ENCODE data around the gene SNAPC1.
"Not testable (repeated sequence)": the region's sequence is repeated elsewhere in the genome, so short reads cannot be mapped to it uniquely, and the experiment has no call there.

The SNAPC1 gene

DNA sequence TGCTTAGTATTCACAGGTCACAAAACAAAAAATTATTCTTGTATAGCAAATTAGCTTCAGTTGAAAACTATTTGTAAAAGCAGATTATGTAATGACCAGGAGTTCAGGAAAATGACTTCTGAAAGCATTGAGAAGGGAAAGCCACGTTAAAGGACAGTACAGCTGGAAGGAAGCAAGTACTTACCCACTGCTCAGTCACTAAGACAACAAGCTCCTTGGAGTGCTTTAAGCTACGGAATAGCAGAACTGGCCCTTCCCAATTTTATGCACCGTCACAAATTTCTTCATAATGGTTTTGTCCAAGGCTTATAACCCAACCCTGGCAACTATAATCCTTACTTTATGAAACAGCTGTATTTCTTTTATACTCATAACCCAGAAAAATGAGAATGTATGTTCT, 13.0 kb upstream of the SNAPC1 start:
- DNase-seq (ENCODE audit: extremely low read depth in 1 of 2, low read depth in 1 of 2): no peak

DNA sequence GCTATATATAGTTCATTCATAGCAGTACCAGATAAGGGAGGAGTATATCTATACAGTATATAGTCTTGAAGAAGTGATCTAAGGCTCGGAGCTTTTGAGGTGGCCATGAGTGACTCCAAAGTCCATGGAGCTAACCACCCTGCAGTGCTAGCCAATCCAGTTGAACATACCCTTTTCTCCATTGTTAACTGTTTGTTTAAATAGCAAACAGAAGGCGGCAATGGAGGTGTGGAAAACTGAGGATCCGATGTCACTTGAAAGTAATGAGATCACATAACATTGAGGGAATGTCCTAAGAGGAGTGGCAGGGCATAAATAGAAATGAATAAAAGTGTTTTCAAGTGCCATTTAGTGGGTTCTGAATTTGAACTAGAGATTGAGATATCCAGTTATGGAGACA, 12.4 kb upstream of the SNAPC1 start:
- DNase-seq (ENCODE audit: extremely low read depth in 1 of 2, low read depth in 1 of 2): no peak

DNA sequence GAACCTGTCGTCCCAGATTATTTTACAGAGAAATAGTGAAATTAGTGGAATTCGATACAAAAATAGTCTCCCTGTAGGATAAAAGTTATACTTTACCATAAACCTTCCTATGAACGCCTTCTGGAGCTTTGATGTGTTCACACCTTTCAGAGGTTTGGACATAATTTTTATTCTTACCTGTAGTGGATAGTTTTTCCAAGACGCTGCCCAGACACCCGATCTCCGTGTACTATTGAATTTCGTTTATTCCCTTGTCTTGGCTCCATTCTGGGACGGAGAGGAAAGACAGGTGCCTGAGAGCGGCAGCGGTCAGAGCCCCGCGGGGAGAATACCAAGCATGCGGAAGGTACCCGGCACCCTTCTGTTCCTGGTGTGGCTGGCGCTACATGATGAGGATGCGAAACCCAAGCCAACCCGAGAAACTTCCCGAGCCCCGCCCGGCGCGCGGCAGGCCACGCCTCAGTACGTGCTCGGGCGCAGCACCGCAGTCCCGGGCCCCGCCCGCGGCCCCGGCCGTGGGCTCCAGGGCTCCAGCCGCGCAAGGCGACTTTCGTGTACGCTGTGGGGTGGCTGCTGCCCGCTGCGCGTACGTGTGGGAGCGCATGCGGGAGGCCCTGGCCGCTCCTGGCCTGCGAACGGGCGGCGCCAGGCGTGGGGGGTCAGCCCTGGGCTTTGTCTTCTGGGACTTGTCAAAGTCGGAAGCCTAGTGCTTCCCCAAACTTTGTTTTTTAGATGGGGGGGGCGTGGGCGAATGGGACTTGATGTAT, 11.3 kb upstream of the SNAPC1 start:
- DNase-seq (ENCODE audit: extremely low read depth in 1 of 2, low read depth in 1 of 2): peak; percentile 69 to 76

DNA sequence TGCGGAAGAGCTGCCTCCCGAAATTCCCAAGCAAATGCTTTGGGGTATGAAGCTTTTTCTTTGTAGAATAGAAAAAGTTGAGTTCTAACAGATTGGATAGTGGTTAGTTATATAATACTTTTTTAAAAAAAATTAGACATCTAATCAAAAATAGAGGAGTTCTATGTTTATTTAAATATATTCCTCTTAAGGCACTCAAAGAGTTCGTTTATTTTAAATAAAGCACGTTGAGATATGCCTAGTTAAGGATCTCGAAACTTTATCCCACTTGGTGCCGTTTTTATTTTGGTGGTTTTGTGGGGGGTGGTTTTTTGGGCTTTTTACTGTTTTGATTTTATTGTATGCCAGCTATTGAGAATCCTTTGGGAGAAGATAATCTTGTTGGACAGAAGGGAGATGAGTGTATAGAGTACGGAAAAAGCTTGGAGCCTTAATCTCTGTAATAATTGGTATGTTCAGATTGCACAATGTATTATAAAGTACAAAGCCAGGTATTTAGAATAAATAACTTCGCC, 10.7 kb upstream of the SNAPC1 start:
- DNase-seq (ENCODE audit: extremely low read depth in 1 of 2, low read depth in 1 of 2): no peak

- no peak for DNase-seq (ENCODE audit: extremely low read depth in 1 of 2, low read depth in 1 of 2)
Measured at GRCh38 chr14:61752626-61753025, 9.6 kb upstream of the SNAPC1 start.

- no peak for DNase-seq (ENCODE audit: extremely low read depth in 1 of 2, low read depth in 1 of 2)
Measured at GRCh38 chr14:61753631-61754030, 8.6 kb upstream of the SNAPC1 start.

- DNase-seq (ENCODE audit: extremely low read depth in 1 of 2, low read depth in 1 of 2): no peak
Measured at GRCh38 chr14:61754627-61755381, 7.4 kb upstream of the SNAPC1 start.

- not testable (repeated sequence) for DNase-seq (ENCODE audit: extremely low read depth in 1 of 2, low read depth in 1 of 2)
Measured at GRCh38 chr14:61755382-61755742, 6.9 kb upstream of the SNAPC1 start.

GRCh38 chr14:61756135-61756534, 6.1 kb upstream of the SNAPC1 start:
- no peak for DNase-seq (ENCODE audit: extremely low read depth in 1 of 2, low read depth in 1 of 2)

- DNase-seq (ENCODE audit: extremely low read depth in 1 of 2, low read depth in 1 of 2): no peak
Measured at GRCh38 chr14:61759878-61760277, 2.3 kb upstream of the SNAPC1 start.

- DNase-seq (ENCODE audit: extremely low read depth in 1 of 2, low read depth in 1 of 2): no peak
Measured at GRCh38 chr14:61761557-61761956, 663 bp upstream of the SNAPC1 start.

DNA sequence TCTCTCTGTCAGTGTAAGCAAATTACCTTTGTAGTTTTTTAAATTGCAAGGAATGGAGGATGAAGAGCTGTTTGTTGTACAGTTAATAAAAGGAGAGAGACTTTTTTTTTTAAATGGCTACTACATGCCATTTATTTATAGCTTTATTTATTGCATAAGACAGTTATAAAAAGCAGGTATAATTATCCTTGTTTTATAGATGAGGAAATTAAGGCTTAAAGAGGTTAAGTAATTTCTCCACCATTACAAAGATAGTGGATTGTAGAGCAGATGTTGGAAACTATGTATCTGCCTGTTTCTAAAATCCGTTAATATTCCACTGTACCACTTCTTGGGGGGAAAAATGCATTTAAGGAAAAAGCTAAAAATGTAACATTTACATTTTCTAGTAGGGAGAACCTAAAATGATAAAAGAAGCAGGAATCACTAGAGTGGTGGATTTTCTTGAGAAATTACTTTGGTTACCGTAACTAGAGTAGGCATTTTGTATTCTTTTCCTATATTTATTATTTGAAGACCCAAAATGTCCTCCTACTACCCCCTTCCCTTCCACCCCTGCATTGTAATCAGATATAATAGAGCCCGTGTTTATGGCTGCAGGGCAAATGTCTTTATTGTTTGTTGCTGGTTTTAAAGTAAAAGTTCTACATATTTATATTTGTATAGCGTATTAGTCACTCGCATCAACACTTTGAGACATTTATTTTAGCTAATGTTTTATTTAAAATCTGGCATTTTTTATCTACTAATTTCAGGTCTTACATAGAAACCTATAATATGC, 2.3 kb downstream of the SNAPC1 start:
- no peak for DNase-seq (ENCODE audit: extremely low read depth in 1 of 2, low read depth in 1 of 2)

DNA sequence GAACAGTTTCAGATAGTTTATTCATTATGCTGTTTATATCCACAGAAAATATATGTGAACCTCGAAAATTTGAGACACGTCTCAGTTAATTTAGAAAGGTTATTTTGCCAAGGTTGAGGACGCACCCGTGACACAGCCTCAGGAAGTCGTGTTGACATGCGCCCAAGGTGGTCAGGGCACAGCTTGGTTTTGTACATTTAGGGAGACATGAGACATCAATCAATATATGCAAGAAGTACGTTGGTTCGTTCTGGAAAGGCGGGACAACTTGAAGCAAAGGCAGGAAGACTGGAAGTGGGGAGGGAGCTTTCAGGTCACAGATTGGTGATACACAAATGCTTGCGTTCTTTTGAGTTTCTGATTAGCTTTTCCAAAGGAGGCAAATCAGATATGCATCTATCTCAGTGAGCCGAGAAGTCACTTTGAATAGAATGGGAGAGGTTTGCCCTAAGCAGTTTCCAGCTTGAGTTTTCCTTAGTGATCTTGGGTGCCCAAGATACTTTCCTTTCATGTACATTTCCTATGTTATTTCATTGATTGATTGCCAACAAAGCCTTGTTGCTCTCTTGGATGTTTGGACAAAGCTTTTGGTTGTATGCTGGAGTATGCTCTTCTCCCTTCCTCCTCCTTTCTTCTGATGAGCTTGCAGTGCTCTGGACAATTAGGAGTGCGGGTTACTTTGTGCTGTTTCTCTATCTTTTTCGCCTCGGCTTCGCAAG, 3.2 kb downstream of the SNAPC1 start:
- no peak for DNase-seq (ENCODE audit: extremely low read depth in 1 of 2, low read depth in 1 of 2)

DNA sequence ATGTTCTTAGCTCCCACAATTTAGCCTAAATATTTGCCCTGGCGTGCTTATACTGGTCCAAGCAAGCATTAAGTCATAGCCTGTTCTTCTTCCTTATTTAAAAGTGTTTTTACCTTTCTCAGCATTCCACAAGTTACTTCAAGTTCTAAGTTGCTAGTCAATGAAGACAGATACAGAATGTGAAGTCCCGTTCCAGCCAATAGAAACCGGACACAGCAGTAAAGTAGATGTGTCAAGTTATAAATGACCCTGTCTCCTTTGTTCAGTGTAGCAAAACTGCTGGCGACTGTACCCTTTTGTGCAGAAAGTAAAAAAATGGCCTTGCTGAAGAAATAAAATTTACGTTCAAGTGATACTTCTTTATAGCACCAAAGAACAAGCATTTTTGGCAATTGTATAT, 3.9 kb downstream of the SNAPC1 start:
- no peak for DNase-seq (ENCODE audit: extremely low read depth in 1 of 2, low read depth in 1 of 2)

- no peak for DNase-seq (ENCODE audit: extremely low read depth in 1 of 2, low read depth in 1 of 2)
Measured at GRCh38 chr14:61768240-61768639, 6.0 kb downstream of the SNAPC1 start.

DNA sequence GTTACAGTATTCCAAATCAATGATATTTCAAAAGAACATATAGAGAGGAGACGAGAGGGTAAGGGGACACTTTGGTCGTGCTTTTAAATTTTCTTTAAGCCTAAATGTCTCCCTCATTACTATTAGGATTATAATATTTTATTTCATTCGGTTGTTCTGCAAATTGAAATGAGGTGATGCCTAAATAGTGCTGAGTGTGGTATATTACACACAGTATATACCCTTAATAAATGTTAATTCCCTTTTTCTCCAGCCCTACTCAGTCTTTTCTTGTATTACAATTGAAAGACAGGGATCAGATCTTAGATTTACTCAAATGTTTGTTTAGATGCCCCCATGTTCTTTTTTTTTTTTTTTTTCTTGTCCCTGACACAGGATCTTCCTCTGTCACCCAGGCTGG, 7.7 kb downstream of the SNAPC1 start:
- no peak for DNase-seq (ENCODE audit: extremely low read depth in 1 of 2, low read depth in 1 of 2)

DNA sequence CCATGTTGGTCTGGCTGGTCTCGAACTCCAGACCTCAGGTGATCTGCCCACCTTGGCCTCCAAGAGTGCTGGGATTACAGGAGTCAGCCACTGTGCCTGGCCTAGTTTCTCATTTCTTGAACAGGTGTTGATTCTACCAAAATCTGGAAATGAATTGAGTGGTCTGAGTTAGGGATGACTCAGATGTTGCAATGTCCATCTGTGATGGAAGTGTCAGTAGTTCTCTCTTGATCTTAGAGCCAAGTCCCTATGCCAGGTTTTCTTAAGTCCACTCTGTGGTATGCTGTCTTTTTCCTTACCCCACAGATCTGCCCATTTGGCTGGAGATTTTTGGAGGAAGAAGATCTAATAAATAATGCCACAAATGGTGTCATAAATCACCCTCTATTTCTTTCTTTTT, 12.6 kb downstream of the SNAPC1 start:
- DNase-seq (ENCODE audit: extremely low read depth in 1 of 2, low read depth in 1 of 2): no peak

- no peak for DNase-seq (ENCODE audit: extremely low read depth in 1 of 2, low read depth in 1 of 2)
Measured at GRCh38 chr14:61780125-61780524, 17.9 kb downstream of the SNAPC1 start.

DNA sequence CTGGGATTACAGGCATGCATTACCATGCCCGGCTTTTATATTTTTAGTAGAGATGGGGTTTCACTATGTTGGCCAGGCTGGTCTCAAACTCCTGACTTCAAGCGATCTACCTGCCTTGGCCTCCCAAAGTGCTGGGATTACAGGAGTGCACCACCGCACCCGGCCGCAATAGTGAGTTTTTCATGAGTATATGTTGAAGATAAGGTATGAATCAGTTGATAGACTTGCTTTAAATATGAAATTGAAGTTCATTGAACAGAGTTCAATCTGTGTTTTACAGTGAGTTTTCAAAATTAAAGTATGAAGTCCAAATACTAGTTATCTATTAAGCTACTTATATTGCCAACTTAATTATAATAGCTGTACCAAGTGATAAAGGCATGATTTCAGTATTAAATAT, 35.1 kb downstream of the SNAPC1 start:
- no peak for DNase-seq (ENCODE audit: extremely low read depth in 1 of 2, low read depth in 1 of 2)

DNA sequence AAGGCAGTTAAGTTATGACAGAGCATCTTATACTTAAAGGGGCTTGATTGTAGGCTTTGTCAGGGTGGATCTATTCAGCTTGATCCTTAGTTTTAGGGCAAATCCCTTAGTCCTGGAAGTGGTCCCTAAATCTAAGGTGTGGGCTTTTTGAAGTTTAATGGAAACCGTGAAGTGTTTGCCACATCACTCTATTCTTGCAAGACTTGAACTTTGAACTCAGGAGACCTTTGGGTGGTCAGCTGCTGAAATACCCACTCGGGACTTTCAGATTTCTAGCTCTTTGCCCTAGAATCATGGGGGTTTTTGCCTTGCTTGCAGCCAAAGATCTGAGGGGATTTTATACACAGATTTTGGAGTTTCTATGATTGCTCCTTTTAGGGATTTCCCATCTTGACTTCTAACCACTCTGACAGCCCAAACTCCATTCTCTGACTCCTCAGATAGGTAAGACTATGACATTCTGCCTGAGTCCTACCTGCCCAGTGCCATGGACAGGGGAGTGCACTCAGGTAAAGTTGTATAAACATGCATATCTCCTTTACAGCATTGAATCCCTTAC, 39.9 kb downstream of the SNAPC1 start:
- DNase-seq (ENCODE audit: extremely low read depth in 1 of 2, low read depth in 1 of 2): no peak

DNA sequence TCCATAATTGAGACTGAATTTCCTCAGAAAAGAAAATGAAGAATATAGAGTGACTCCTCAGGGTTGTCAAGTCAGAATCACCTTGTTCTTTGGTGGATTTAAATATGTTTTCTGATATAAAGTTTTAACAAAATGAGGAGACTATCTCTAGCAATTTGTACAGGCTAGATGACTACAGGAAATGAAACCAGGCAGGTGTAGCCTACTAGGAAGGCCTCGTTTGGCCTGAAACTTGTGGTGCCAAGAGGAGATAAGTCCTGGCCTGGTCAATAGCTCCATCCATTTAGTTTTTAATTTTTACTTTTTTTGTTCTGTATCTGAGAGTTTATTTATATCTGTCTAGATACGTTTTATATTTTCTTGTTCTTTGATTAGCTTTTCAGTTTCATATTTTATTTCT, 41.5 kb downstream of the SNAPC1 start:
- no peak for DNase-seq (ENCODE audit: extremely low read depth in 1 of 2, low read depth in 1 of 2)
